OCI-LY7 (cell line): Measurements from ENCODE around the gene ALK. TPM values are rescaled to one million over a fixed set of nuclear protein-coding genes. Genes with fewer than 3 reads are reported as not detected.

Source experiments
- BruUV-seq: library from RNA; stranded (reverse); fragments of 400-500 nt; replicated peaks from 2 replicates; lab custom pipeline; 2021; lab: Mats Ljungman, UMichigan
- CTCF ChIA-PET: fragments of 300-600 bp; sonication (Branson Sonifier 250); formaldehyde crosslinking; loops from one replicate; lab custom pipeline; 2022; ENCODE audit warnings: antibody characterized with exemption; ENCODE audit not compliant: unreplicated experiment; lab: Charles Lee
- POLR2A ChIA-PET: fragments of 300-600 bp; sonication (Branson Sonifier 250); formaldehyde crosslinking; loops from one replicate; lab custom pipeline; 2022; ENCODE audit warnings: antibody characterized with exemption; lab: Charles Lee
- DNase-seq: peaks from one replicate; pipeline ENCODE4 v3.0.0-alpha.2; 2015; ENCODE audit warnings: low spot score
- H2AFZ ChIP-seq: fragments of 200-600 bp; sonication (generic), shearing (Covaris generic); 2 replicates; pipeline ENCODE4 v1.6.1; 2014; ENCODE audit warnings: mild to moderate bottlenecking, antibody characterized with exemption, low read length, moderate library complexity
- H3K27ac ChIP-seq: fragments of 200-600 bp; sonication (generic); 2 replicates; pipeline ENCODE4 v1.5.1; 2014; ENCODE audit warnings: mixed run types, low read depth, mild to moderate bottlenecking, moderate library complexity, low read length, inconsistent platforms; ENCODE audit not compliant: poor library complexity, severe bottlenecking
- H3K36me3 ChIP-seq: fragments of 200-600 bp; sonication (generic); 2 replicates; pipeline ENCODE4 v1.6.1; 2014; ENCODE audit warnings: mild to moderate bottlenecking, antibody characterized with exemption, low read length, moderate library complexity, mixed read lengths; ENCODE audit not compliant: insufficient read depth
- H3K4me1 ChIP-seq: fragments of 200-600 bp; sonication (generic); 2 replicates; pipeline ENCODE4 v1.5.1; 2014; ENCODE audit warnings: mild to moderate bottlenecking, low read length; ENCODE audit not compliant: insufficient read depth, poor library complexity, severe bottlenecking
- H3K4me2 ChIP-seq: fragments of 200-600 bp; sonication (generic); 2 replicates; pipeline ENCODE4 v1.6.1; 2014; ENCODE audit warnings: mild to moderate bottlenecking, low read length
- H3K4me3 ChIP-seq: fragments of 200-600 bp; sonication (generic); 2 replicates; pipeline ENCODE4 v1.5.1; 2014; ENCODE audit warnings: mild to moderate bottlenecking, low read depth, low read length; ENCODE audit not compliant: poor library complexity, severe bottlenecking
- H3K79me2 ChIP-seq: fragments of 200-600 bp; sonication (generic); 2 replicates; pipeline ENCODE4 v1.6.1; 2016; ENCODE audit warnings: low read depth, mild to moderate bottlenecking, low read length, moderate library complexity, mixed read lengths; ENCODE audit not compliant: insufficient read depth
- H3K9me2 ChIP-seq: fragments of 200-600 bp; sonication (generic); 2 replicates; pipeline ENCODE4 v1.6.1; 2016; ENCODE audit warnings: mild to moderate bottlenecking, low read length, mixed read lengths; ENCODE audit not compliant: insufficient read depth
- H3K9me3 ChIP-seq: fragments of 200-600 bp; sonication (generic); 2 replicates; pipeline ENCODE4 v1.6.1; 2014; ENCODE audit warnings: mild to moderate bottlenecking, mixed run types, low read length, mixed read lengths
- H4K20me1 ChIP-seq: fragments of 200-600 bp; sonication (generic); 2 replicates; pipeline ENCODE4 v1.6.1; 2014; ENCODE audit warnings: mild to moderate bottlenecking, antibody characterized with exemption, low read length, moderate library complexity, mixed read lengths; ENCODE audit not compliant: insufficient read depth
- CTCF ChIP-seq: fragments of 200-600 bp; sonication (generic); conservative IDR thresholded peaks from 2 replicates; pipeline ENCODE4 v1.5.1; 2014; ENCODE audit warnings: mild to moderate bottlenecking, antibody characterized with exemption, low read length, moderate library complexity, mixed read lengths
- EZH2phosphoT487 ChIP-seq: fragments of 200-600 bp; sonication (generic); IDR thresholded peaks from 2 replicates; pipeline ENCODE4 v1.6.1; 2018; ENCODE audit warnings: low read depth, borderline replicate concordance, mild to moderate bottlenecking, mixed run types, antibody characterized with exemption, low read length, moderate library complexity, mixed read lengths
- intact Hi-C: fragments of 100-400 bp; cut with micrococcal nuclease; formaldehyde crosslinking; loops from one replicate; pipeline ENCODE4 v1.10.0; 2022; ENCODE audit not compliant: unreplicated experiment
- total RNA-seq, 2 experiments: library from RNA; depleted of rRNA in 1 of 2; stranded (reverse); fragments of >200 nt in 1 of 2; shearing (Covaris generic) in 1 of 2; gene quantifications; 2 replicates each; pipeline ENCODE4 v1.2.3, GENCODE V29; 2014 to 2022

ALK gene
- total RNA-seq, 2 experiments from 2014 or later = 0.09 TPM; not detected in 1

- H4K20me1 ChIP-seq = no peaks in the 10 kb centered on the region
- no peak for DNase-seq
- no peaks in the 10 kb centered on the region for H3K9me2 ChIP-seq
- no TSS peak for BruUV-seq
- no peak overlapping the region for H3K4me3 ChIP-seq
- intact Hi-C loops = no loop called here
- H3K79me2 ChIP-seq = no peaks in the 10 kb centered on the region
- ChIA-PET POLR2A (interaction anchor here (0.5 kb wide), 1 partner anchor 271 kb away, joined by 3 read pairs; no protein-coding TSS in a partner anchor), CTCF (no interaction called here)
- no peak overlapping the region for H3K4me2 ChIP-seq
- H3K36me3 ChIP-seq = no peaks in the 10 kb centered on the region
- H3K9me3 ChIP-seq = no peaks in the 10 kb centered on the region
- no peak for TF ChIP-seq EZH2phosphoT487
- no peak for TF ChIP-seq CTCF
- no peak overlapping the region for H3K27ac ChIP-seq
- no peak overlapping the region for H2AFZ ChIP-seq
- H3K4me1 ChIP-seq = no peaks in the 10 kb centered on the region
Measured at GRCh38 chr2:29706171-29706720, 215.1 kb downstream of the ALK start.

GRCh38 chr2:29705616-29706015 is 215.8 kb downstream of the ALK start:
- H3K27ac ChIP-seq = no peak overlapping the region
- H2AFZ ChIP-seq = no peak overlapping the region
- H3K4me3 ChIP-seq = no peak overlapping the region
- no peaks in the 10 kb centered on the region for H3K36me3 ChIP-seq
- ChIA-PET CTCF (no interaction called here), POLR2A (no interaction called here)
- TF ChIP-seq EZH2phosphoT487 (no peak), CTCF (no peak)
- H3K4me2 ChIP-seq = no peak overlapping the region
- intact Hi-C loops = no loop called here
- H3K79me2 ChIP-seq = no peaks in the 10 kb centered on the region
- no peaks in the 10 kb centered on the region for H3K9me2 ChIP-seq
- BruUV-seq = no TSS peak
- H4K20me1 ChIP-seq = no peaks in the 10 kb centered on the region
- no peaks in the 10 kb centered on the region for H3K9me3 ChIP-seq
- DNase-seq = no peak
- no peaks in the 10 kb centered on the region for H3K4me1 ChIP-seq

GRCh38 chr2:29703336-29703735 is 218.1 kb downstream of the ALK start:
- POLR2A ChIA-PET = interaction anchor here (1.2 kb wide), 1 partner anchor 9 kb away, joined by 3 read pairs; no protein-coding TSS in a partner anchor
- intact Hi-C loops = no loop called here
- BruUV-seq = no TSS peak
- H3K4me2 ChIP-seq = no peak overlapping the region
- no peak overlapping the region for H3K4me3 ChIP-seq
- no peaks in the 10 kb centered on the region for H3K9me3 ChIP-seq
- H3K79me2 ChIP-seq = no peaks in the 10 kb centered on the region
- no peaks in the 10 kb centered on the region for H3K9me2 ChIP-seq
- H3K27ac ChIP-seq = no peak overlapping the region
- no peaks in the 10 kb centered on the region for H3K36me3 ChIP-seq
- CTCF ChIA-PET = no interaction called here
- no peak overlapping the region for H2AFZ ChIP-seq
- H3K4me1 ChIP-seq = no peaks in the 10 kb centered on the region
- TF ChIP-seq CTCF = no peak
- H4K20me1 ChIP-seq = no peaks in the 10 kb centered on the region
- no peak for DNase-seq
